ENCODE measurements around the gene ARHGAP31. TPM values are rescaled to one million over a fixed set of nuclear protein-coding genes. Genes with fewer than 3 reads are reported as not detected.

ARHGAP31 gene
- total and polyA plus RNA-seq, 10 of the 15 experiments (the other 5 are each of a cell fraction or from before 2014, with no cell fraction given) = 0.97 to 29.8 (median 10.3) TPM

DNA sequence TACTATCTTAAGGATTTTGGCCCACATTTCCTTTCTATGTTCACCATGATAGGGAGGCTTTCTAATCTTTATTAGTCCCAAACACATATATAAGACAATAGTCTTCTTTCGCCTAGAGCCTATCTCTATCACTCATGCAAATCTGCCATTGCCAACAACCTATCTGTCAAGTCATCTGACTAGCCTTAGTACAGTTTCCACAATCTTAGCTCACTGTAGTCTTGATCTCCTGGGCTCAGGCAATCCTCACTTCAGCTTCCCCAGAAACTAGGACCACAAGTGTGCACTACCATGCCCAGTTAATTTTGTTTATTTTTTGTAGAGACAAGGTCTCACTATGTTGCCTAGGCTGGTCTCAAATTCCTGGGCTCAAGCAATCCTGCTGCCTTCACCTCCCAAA, 162.3 kb downstream of the ARHGAP31 start:
- TF ChIP-seq, protein P1, sequence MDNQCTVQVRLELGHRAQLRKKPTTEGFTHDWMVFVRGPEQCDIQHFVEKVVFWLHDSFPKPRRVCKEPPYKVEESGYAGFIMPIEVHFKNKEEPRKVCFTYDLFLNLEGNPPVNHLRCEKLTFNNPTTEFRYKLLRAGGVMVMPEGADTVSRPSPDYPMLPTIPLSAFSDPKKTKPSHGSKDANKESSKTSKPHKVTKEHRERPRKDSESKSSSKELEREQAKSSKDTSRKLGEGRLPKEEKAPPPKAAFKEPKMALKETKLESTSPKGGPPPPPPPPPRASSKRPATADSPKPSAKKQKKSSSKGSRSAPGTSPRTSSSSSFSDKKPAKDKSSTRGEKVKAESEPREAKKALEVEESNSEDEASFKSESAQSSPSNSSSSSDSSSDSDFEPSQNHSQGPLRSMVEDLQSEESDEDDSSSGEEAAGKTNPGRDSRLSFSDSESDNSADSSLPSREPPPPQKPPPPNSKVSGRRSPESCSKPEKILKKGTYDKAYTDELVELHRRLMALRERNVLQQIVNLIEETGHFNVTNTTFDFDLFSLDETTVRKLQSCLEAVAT (IDR thresholded peaks at IDR 0.05) = no peak
- TF ChIP-seq FOXK2 (IDR thresholded peaks at IDR 0.05) (no peak), WRNIP1 (IDR thresholded peaks at IDR 0.05; ENCODE audit: borderline replicate concordance, low read depth, low read length) (no peak), PAX5 (IDR thresholded peaks at IDR 0.05; ENCODE audit: borderline replicate concordance, low read depth, low read length) (no peak)
- TF ChIP-seq, protein P2, sequence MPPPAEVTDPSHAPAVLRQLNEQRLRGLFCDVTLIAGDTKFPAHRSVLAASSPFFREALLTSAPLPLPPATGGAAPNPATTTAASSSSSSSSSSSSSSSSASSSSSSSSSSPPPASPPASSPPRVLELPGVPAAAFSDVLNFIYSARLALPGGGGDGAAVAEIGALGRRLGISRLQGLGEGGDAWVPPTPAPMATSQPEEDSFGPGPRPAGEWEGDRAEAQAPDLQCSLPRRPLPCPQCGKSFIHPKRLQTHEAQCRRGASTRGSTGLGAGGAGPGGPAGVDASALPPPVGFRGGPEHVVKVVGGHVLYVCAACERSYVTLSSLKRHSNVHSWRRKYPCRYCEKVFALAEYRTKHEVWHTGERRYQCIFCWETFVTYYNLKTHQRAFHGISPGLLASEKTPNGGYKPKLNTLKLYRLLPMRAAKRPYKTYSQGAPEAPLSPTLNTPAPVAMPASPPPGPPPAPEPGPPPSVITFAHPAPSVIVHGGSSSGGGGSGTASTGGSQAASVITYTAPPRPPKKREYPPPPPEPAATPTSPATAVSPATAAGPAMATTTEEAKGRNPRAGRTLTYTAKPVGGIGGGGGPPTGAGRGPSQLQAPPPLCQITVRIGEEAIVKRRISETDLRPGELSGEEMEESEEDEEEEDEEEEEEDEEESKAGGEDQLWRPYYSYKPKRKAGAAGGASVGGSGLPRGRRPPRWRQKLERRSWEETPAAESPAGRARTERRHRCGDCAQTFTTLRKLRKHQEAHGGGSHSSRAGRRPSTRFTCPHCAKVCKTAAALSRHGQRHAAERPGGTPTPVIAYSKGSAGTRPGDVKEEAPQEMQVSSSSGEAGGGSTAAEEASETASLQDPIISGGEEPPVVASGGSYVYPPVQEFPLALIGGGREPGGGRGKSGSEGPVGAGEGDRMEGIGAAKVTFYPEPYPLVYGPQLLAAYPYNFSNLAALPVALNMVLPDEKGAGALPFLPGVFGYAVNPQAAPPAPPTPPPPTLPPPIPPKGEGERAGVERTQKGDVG (CRISPR knock-in tag; IDR thresholded peaks at IDR 0.05) = no peak
- Histone ChIP-seq H4K20me1 (ENCODE audit: control insufficient read depth, insufficient read depth) (no peaks in the 10 kb centered on the region), H3K9ac (ENCODE audit: control insufficient read depth, insufficient read depth, low read length) (no peak overlapping the region), H3K36me3 (ENCODE audit: control insufficient read depth in 2 of 2, insufficient read depth in 2 of 2, low read length in 1 of 2) (peaks cover 1 to 41% of the 10 kb centered on the region in 2 experiments; a peak in 3 of 4 replicates), H3K4me1 (ENCODE audit: control insufficient read depth, insufficient read depth, low read length) (peaks cover 4% of the 10 kb centered on the region; the same call in 1 of the 2 replicates), H3K4me3 (no peak overlapping the region), H3K79me2 (ENCODE audit: control insufficient read depth, insufficient read depth, low read length) (peaks cover 26% of the 10 kb centered on the region), H3K9me3 (replicated peaks; ENCODE audit: control insufficient read depth, insufficient read depth, low read length) (no peaks in the 10 kb centered on the region), H3K4me2 (ENCODE audit: control insufficient read depth, insufficient read depth) (peak overlapping the region; percentile 0; the same call in 1 of the 2 replicates), H2AFZ (ENCODE audit: control insufficient read depth, low read depth, low read length) (no peak overlapping the region), H3K27ac (ENCODE audit: control insufficient read depth, insufficient read depth) (no peak overlapping the region), H3K27me3 (replicated peaks in 1 of 2; ENCODE audit: control insufficient read depth in 2 of 2, insufficient read depth in 2 of 2, low read length in 1 of 2) (no peaks in the 10 kb centered on the region)
- 92% methylated on average over 1 of the region's 1 CpG for WGBS (ENCODE audit: insufficient coverage, insufficient replicate concordance, low lambda C conversion rate, missing lambda C conversion rate)
- no peak for DNase-seq (ENCODE audit: low read depth, low spot score)
- SMC1A ChIA-PET (ENCODE audit: uncharacterized antibody, unreplicated experiment) = interaction anchor here (0.6 to 2.2 kb wide), 5 partner anchors 8 to 225 kb away, joined by 3 to 10 read pairs (median 4); partner anchors contain the start of gene TMEM39A
- intact Hi-C loops (cut with micrococcal nuclease; ENCODE audit: unreplicated experiment) (no loop called here), in situ Hi-C loops (cut with MboI) (no loop called here)
- RAD21 ChIA-PET (ENCODE audit: unreplicated experiment) = no interaction called here
- peak; percentile 52 for ATAC-seq
- POLR2A ChIA-PET = interaction anchor here (0.6 kb wide), 1 partner anchor 15 kb away, joined by 3 read pairs; no protein-coding TSS in a partner anchor
- no TSS peak for BruUV-seq (replicated peaks)
- FAIRE-seq = no peak
- CTCF ChIA-PET = no interaction called here
